Measurements from ENCODE around the gene CFAP58.
A peak's percentile ranks its signal among the peaks of the same experiment; 100 is the strongest.

Gene CFAP58, protein sequence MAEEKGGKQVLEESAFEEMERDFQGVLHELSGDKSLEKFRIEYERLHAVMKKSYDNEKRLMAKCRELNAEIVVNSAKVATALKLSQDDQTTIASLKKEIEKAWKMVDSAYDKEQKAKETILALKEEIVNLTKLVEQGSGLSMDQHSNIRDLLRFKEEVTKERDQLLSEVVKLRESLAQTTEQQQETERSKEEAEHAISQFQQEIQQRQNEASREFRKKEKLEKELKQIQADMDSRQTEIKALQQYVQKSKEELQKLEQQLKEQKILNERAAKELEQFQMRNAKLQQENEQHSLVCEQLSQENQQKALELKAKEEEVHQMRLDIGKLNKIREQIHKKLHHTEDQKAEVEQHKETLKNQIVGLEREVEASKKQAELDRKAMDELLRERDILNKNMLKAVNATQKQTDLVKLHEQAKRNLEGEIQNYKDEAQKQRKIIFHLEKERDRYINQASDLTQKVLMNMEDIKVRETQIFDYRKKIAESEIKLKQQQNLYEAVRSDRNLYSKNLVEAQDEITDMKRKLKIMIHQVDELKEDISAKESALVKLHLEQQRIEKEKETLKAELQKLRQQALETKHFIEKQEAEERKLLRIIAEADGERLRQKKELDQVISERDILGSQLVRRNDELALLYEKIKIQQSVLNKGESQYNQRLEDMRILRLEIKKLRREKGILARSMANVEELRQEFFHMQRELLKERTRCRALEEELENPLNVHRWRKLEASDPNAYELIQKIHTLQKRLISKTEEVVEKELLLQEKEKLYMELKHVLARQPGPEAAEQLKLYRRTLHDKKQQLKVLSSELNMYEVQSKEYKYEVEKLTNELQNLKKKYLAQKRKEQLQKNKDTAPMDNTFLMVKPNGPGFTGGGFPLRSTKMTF

DNA sequence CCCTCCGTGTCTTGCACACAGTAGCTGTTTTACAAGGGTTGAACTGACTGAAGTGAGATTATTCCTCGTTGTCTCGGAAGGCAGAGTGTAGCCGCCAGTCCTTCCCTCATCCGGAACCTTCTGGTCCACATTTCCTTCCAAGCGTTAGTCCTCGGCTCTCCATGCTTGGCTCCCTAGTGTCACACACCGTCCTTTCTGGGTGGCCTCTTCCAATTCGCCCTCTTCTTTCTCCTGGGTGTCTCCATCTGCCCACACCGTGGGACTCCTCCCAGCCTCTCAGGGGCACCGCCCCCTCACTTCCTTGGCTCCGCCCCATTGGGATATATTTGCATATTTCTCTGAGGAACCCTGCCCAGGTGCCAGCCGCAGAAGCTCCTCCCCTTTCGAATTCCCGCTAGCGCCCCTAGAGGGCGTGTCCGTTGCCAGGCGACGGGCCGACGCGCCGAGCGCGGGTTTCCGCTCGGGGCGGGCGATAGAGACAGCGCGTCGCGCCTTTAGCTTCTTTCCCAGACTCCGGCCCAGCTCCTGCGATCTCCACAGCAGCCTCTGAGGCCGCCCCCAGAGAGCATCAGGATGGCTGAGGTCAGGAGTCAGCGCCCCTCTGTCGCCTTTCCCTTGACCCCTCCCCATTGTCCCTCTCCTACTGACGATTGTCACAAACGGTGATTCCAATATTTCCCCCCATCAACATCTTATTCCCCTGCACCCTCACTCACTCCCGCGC, at the start of gene CFAP58:
Gene CFAP58, plus strand, starts transcription at position 509 of the 724 bp plus-strand sequence. Its CDS starts 65 bp downstream, at position 574.
- peak; percentile 88 for DNase-seq (ENCODE audit: low read depth)

DNA sequence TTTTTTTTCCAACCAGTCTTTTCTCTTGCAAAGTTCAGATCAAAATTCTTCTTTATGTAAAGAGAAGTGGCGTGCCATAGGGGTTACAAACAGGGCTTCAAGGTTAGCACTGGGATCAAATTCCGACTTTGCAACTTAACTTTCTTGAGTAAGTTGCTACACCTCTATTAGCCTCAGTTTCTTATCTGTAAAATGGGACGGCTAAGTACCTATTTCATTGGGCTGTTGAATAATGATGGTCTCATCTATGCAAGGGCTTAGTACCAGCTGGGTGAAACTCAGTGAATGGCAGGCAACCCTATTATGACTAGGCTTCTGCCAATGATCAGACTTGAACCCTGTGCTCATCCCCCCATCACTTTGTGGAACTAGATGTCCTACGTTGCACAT, 49.3 kb upstream of the CFAP58 start:
- DNase-seq (ENCODE audit: low read depth), result no peak

DNA sequence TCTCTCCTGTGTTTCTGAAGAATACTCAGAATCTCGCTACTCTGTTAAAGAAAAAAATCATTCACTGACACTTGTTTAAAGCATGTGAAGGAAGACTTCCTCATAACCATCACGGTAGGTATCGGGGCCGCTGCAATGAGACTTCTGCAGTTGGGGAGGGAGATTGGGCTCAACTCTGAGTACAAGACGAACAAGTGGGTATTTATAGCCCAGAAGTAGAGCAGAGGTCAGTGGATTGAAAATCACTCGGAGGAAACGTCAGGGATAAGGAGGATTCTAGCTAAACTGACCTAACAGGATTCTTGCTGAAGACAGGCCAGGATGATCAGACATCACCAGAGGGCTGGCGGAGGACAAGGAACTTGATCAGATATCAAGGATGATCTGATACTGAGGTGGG, 48.7 kb upstream of the CFAP58 start:
- no peak for DNase-seq (ENCODE audit: low read depth)

DNA sequence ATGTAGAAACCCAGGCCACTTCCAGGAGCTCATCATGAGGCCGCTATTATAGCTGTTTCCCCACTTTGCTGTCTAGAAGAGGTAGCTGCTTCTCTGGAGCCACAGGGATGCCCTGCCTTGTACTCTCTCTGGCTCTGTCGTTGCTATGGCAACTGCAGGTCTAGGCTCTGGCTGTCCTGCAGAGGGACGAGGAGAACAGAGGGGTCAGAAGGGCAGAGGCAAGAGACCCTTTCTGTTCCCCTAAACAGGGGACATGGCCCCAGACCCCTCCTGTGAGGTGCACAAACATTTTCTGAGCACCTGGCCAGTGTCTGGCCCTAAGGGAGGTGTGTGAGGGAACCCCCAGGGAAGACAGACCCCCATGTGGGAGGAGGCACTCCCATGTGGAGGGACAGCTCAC, 46.7 kb upstream of the CFAP58 start:
- no peak for DNase-seq (ENCODE audit: low read depth)

DNA sequence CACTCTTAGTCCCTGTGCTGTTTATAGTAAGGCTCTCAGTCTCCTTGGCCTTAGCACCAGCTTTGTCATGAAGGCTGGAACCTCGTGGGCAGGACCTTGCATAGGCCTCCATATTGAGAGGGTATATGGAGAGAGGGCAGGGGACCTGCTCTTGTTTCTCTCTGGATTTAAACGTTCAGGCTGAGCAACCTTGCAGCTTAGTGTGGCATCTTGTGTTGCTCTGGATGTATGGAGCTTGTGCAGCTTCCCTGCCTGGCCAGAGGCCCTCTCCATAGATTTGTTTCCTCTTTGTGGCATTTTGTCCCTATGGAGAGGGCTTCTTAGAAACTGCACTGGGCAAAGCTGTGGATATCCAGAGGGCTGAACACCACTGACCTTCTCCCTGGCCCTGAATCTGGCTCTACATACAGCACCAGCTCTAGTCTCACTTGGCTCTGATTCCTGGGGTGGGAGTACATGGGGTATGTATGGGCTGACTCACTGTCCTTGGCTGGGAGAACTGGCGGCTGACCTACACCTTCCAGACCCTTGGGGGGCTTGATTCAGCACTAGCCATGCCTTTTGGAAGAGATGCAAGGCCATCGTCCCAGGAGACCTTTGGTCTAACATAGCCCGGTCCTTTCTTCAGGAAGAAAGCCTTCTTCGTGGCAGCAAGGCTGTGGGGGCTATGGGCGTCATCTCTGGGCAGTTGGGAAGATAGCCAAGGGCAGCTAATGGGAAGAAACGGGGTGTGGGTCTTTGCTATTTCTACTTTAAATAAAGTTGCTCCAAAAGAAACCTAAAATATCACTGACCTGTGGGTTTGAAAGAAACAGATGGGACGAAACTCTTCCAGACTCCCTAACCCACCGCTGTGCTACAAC, 45.8 kb upstream of the CFAP58 start:
- no peak for DNase-seq (ENCODE audit: low read depth)

DNA sequence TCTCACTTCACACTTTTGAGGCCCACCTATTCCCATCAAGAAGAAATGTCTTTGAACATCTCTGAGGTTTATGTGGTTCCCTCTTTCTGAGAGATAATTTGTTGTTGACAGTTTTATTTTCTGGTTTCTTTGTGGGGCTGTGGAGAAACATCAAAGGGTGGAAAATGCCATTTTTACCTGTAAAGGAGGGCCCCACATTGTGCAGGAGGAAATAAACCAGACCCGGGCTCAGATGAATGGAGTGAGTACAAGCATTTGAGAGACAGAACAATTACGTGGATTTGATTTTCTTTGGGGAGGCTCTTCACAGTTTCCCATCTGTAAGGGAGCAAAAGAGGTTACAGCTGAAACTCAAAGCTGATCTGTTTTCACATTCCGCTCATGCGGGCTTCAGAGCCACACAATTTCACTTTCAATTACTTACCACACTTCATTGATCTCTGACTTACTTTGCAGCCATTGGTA, 45.2 kb upstream of the CFAP58 start:
- DNase-seq (ENCODE audit: low read depth), result no peak

DNA sequence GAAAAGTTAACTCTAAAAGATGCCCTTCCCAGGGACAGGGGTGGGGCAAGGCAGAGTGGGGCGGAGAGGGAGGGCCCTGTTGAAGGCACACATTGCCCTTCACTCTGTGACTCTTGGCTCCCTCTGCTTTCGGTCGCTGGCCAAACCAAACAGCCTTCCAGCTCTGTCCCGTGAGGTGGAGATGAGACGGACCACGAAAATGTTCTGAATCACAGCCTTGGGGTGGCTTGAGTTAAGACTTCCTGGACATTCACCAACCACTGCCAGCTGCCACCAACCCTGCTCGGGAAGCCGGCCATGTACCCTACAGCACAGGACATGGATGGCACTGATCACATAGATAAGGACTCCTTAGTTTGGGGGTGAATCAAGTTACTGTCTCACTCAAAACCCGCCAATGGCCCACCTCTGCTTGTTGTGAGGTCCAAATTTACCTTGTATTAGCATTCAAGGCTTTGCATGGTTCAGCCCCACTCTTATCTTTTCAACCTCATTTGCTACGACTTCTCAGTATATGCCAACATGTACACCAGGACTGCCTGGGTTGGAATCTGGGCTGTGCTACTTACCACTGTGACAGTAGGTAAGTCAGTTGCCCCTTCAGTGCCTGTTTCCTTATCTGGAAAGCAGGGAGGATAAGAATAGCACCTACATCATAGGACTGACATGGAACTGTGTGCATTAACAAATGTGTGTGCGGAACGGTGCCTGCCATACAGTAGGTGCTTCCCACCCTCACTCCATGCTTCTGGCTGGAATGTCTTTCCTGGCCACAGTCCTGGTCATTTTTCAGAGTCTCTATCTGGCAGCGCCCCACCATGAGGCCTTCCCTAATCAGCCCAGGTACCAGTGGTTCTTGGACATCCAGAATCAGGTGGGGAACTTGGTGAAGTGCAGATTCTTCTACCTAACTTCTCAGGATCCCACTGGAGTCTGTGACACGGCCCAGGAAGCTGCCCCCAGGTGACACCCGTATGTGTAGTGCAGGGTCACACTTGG, 43.4 kb upstream of the CFAP58 start:
- DNase-seq (ENCODE audit: low read depth), result no peak

DNA sequence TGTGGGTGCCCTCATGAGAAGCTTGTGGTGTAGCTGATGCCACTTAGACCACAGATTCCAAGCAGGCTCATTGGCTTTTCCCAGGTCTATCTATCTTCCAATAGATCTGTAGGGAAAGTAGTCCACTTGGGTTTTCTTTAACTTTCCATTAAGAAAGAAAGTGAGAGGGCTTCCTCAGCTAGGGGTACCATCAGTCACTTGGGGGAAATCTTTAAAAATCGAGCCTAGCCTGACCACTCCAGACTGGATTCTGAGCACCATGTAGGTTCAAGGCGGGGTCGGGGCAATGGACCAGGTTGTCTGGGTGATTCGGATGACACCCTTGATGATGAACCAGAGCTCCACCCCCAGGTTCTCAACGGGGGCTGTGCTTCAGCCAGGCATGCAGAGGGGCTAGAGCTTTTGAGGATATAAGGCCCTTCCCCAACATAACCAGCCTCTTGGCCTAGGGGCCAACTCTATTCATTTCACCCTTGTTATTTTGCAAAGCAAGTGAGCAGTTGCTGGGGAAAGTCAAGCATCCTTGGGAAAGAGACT, 42.4 kb upstream of the CFAP58 start:
- DNase-seq (ENCODE audit: low read depth), result no peak

DNA sequence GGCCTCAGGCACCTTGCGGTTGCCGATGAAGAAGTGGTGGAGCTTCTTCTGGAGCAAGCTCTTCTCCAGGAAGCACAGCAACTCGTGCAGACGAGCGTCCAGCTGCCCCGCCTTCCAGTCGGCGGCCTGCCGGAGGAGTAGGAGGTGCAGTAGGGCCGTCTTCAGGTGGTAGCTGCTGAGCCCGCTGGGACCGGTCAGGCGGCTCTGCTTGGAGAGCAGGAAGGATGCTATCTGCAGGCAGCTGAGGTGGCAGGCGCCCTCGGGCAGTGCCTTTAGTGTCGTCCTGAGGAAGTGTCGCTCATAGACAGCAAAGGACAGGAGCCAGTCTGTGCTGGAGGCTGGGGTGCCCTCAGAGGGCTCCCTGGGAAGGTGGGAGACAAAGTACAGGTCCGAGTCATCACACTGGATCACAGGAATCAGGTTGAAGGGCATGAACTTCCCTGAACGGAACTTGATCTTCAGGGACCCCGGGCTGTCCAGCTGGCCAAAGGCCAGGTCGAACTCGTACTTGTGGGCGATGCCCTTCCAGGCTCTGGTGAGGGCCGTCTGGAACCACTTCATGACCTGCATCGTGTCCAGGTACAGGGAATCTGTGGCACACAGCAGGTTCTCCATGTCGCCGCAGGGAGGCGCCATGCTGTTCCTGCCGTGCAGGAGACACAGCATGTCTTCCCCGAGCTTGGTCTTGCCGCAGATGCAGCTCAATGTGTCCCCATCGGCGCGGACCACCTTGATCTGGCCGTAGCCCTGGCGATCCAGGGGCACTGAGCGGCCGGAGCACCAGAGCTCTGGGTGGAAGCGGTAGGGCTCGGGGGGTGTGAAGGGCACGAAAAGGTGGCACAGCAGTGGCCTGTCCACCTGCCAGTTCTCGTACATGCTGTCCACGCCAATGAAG, 38.8 kb upstream of the CFAP58 start:
- DNase-seq (ENCODE audit: low read depth), result no peak

DNA sequence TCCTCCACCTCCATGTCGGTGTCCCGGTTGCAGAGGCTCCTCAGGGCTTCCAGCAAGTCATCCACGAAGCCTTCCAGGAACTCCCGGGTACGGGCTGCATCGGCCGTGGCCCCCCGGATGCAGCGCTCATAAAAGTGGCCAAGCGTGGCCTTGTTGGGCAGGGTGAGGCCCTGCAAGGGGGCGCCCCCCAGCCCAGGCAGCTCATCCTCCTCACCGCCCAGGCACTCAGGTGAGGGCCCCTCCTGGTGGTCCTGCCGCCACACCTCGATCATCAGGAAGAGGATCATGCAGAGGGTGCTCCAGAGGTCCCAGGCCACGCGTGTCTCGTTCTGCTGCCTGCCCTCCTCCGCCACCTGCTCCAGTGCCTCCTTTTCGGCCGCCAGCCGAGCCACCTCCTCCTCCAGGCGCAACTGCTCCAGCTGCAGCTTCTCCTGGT, 38.1 kb upstream of the CFAP58 start:
- DNase-seq (ENCODE audit: low read depth), result no peak

DNA sequence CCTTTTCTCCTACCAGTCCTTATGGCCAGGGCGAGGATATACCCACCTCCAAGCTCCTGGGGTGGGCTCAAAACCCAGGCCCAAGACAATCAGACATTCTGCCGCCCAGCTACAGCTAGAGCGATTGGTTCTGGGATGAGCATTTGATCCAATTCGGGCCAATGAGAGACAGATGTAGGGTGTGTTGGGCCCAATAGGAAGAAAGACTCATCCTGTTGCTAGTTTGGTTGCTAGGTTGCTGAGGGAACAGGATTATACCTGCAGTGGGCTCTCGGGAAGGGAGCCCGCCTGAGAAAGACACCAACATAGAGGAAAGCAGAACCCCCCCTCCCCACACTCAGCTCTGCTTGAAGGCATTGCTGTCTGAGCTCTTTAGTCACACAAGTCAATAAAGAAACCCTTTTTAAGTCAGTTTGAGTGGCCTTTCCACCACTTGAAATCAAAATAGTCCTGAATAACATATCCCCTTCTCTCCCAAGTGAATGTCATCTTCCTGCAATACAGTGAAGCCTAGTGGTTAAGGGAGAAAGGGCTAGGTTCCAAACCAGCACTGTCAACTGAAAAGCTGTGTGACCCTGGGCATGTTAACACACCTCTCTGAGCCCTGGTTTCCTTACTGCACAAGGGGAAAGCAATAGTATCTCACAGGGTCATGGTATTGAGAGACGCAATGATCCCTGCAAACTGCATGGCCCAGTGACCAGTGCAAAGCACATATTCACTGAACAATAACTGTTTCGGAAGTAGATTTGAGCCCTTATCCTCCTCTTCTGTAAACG, 37.1 kb upstream of the CFAP58 start:
- no peak for DNase-seq (ENCODE audit: low read depth)

DNA sequence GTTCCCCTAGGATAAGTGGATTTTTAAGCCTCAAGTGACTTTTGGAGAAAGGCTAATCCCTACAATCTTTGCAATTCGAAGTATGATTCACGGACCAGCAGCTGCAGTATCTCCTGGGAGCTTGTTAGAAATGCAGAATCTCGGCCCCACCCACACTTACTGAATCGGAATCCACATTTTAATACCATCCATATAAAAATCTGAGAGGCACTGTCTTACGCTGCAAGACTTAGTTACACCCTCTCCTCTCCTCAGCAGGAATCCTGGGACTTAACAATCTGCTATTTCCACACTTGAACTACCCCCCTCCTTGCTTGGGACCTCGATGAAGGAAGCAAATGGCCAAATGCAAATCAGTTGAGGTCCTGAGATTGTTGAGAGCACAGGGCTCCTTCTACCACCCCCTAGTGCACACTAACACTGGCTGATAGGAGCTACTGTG, 36.3 kb upstream of the CFAP58 start:
- DNase-seq (ENCODE audit: low read depth), result no peak

DNA sequence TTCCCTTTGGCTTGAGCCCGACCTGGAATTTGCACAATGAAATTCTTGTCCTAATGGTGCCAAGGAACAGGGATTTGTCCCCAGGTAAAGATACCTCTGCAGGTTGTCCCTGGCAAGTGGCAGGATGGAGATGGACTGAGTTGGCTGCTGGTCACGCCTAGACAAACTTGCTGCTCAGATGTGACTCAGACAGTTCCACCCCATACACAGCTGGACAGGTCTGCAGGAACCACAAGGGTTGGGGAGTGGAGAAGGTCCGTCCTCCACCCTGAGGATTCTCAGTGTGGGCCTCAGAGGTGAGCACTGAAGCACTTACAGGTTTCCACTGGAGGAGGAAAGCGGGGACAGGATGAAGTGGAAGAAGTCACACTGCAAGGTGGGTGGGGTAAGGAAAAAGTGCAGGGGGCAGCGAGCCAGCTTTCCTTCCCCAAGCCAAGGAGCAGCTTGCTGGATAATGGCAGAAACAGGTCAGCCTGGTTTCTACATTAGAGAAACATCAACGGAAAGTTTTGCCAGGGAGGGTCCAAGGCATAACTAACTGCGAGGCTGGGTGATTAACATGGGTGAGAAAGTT, 35.8 kb upstream of the CFAP58 start:
- no peak for DNase-seq (ENCODE audit: low read depth)

DNA sequence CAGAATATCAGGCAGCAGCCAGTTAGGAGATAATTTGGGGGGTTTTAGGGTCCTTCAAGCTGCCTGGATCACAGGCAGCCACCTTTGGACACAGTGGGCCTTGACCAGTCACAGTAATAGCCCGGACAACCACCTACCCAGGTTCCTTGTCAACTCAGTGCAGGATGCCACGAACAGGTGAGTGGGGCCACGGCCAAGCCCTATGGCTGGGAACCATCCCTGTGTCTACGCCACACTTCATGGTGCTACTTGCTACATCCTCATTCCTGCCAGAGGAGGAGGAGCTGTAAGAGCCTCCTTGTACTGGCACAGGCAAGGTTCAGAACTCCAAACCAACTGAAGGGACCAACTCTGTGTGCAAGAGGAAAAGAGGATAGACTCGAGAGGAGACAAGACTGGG, 35.3 kb upstream of the CFAP58 start:
- DNase-seq (ENCODE audit: low read depth), result no peak

DNA sequence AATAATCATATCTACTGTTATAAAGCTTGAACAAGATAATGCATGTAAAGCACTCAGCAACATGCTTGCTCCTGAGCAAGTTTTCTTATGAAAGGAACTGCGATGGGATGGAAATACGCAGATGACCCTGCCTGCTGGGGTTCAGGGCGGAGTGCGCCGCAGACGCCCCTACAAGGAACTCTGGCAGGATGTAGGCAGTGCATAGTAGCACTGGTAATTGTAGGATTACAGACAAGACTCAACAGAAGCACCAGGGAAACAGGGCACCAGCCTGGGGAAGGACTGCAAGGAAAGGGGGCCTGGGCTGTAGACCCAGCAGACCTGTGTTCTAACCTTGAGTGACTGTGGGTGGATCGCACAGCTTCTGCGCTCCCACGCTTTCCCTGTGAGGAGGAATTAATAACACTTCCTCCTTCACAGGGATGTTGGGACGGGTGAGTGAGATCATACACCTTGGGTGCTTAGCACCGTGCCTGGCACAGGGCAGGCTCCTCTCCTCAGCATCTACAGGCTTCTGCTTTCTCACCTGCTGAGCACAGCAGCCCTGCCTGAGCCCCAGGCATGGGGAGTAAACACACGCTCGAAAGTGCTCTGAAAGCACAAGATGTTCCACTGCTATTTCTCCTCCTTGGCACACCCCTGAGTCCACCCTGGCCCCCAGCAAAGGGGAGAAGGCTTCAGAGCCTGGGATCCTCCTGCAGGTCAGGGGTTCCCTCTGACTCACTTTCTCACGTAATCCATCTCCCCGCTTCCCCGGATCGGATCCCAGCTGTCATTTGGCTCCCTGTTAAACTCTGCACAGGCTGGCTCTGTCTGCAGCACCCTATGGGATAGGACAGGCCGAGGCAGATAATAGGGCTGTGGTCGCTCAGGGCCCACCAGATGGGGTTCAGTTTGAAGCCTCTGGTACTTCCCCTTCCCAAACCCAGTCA, 34.6 kb upstream of the CFAP58 start:
- DNase-seq (ENCODE audit: low read depth), result no peak

DNA sequence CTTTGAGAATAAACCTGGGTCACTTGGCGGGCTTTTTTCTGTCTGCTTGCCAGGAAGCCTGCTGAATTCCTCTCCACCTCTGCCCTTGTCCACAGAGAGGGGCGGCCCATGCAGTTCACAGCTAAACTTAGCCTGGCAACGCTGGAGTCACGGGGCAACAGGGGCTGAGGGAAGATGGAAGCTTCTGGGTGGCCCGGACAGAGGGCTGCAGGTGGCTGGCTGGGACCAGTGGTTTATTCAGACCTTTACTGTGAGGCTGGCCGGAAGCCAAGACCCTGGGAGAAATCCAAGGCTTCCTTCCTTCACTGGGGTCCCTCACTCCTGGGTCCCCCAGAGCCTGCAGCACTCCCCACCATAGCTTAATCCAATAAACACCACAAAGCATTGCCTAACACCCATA, 32.4 kb upstream of the CFAP58 start:
- no peak for DNase-seq (ENCODE audit: low read depth)
